ENCODE data around the gene PRR4. TPM values are rescaled to one million over a fixed set of nuclear protein-coding genes. Genes with fewer than 3 reads are reported as not detected.

The PRR4 gene
- polyA plus RNA-seq, 1 of the 3 experiments (the other 2 are of a cell fraction) = 4.3 TPM

GRCh38 chr12:10810068-10810467, 39.2 kb downstream of the PRR4 start, which contains the start of gene TAS2R9:
TSS of gene TAS2R9 (minus strand) at chr12:10810168. CDS start at chr12:10810075, 93 bp downstream.
- no peaks in the 10 kb centered on the region for H3K9me3 ChIP-seq
- no peaks in the 10 kb centered on the region for H3K36me3 ChIP-seq (replicated peaks in 1 of 2; ENCODE audit: control insufficient read depth in 1 of 2, insufficient read depth in 2 of 2, low read length in 1 of 2)
- no peaks in the 10 kb centered on the region for H3K9me2 ChIP-seq
- H3K4me3 ChIP-seq (ENCODE audit: low read depth in 2 of 2, low read length in 1 of 2) = no peak within 1 kb of the TSS
- H3K27me3 ChIP-seq (ENCODE audit: insufficient read depth) = no peaks in the 10 kb centered on the region
- no peak within 1 kb of the TSS for H3K4me2 ChIP-seq
- no peaks in the 10 kb centered on the region for H3K4me1 ChIP-seq (ENCODE audit: control insufficient read depth in 1 of 2, insufficient read depth in 2 of 2, low read depth in 1 of 2, low read length in 1 of 2)
- DNase-seq = no peak
- no peaks in the 10 kb centered on the region for H3K79me2 ChIP-seq (ENCODE audit: insufficient read depth)
- TF ChIP-seq RXRA (IDR thresholded peaks at IDR 0.05; ENCODE audit: borderline replicate concordance, low read depth) = no peak
- no peak for TF ChIP-seq NRF1 (IDR thresholded peaks at IDR 0.05; ENCODE audit: low read depth, low read length)
- TF ChIP-seq, protein P1, sequence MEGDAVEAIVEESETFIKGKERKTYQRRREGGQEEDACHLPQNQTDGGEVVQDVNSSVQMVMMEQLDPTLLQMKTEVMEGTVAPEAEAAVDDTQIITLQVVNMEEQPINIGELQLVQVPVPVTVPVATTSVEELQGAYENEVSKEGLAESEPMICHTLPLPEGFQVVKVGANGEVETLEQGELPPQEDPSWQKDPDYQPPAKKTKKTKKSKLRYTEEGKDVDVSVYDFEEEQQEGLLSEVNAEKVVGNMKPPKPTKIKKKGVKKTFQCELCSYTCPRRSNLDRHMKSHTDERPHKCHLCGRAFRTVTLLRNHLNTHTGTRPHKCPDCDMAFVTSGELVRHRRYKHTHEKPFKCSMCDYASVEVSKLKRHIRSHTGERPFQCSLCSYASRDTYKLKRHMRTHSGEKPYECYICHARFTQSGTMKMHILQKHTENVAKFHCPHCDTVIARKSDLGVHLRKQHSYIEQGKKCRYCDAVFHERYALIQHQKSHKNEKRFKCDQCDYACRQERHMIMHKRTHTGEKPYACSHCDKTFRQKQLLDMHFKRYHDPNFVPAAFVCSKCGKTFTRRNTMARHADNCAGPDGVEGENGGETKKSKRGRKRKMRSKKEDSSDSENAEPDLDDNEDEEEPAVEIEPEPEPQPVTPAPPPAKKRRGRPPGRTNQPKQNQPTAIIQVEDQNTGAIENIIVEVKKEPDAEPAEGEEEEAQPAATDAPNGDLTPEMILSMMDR (IDR thresholded peaks at IDR 0.05) = no peak
- no peak for TF ChIP-seq GATA2 (CRISPR knock-in tag; IDR thresholded peaks at IDR 0.05)
- no peak for TF ChIP-seq SMC3 (IDR thresholded peaks at IDR 0.05; ENCODE audit: low read depth, low read length)
- TF ChIP-seq YY1 (IDR thresholded peaks at IDR 0.05; ENCODE audit: low read depth) = no peak
- no peak for TF ChIP-seq ZBTB33 (IDR thresholded peaks at IDR 0.05; ENCODE audit: borderline replicate concordance, low read depth)
- TF ChIP-seq FOXM1 (IDR thresholded peaks at IDR 0.05; ENCODE audit: low read depth) = no peak
- no peak for TF ChIP-seq PBX3 (IDR thresholded peaks at IDR 0.05)
- TF ChIP-seq POLR2AphosphoS5 (IDR thresholded peaks at IDR 0.05; ENCODE audit: low read depth, low read length) = no peak
- TF ChIP-seq, protein P2, sequence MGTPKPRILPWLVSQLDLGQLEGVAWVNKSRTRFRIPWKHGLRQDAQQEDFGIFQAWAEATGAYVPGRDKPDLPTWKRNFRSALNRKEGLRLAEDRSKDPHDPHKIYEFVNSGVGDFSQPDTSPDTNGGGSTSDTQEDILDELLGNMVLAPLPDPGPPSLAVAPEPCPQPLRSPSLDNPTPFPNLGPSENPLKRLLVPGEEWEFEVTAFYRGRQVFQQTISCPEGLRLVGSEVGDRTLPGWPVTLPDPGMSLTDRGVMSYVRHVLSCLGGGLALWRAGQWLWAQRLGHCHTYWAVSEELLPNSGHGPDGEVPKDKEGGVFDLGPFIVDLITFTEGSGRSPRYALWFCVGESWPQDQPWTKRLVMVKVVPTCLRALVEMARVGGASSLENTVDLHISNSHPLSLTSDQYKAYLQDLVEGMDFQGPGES (IDR thresholded peaks at IDR 0.05; ENCODE audit: low read depth, low read length) = no peak
- no peak for TF ChIP-seq RCOR1 (IDR thresholded peaks at IDR 0.05; ENCODE audit: low read length)
- no peak for TF ChIP-seq TAF1 (IDR thresholded peaks at IDR 0.05; ENCODE audit: borderline replicate concordance, low read depth, low read length)
- no peak for TF ChIP-seq RAD21 (IDR thresholded peaks at IDR 0.05; ENCODE audit: low read length)
- TF ChIP-seq, protein P3, sequence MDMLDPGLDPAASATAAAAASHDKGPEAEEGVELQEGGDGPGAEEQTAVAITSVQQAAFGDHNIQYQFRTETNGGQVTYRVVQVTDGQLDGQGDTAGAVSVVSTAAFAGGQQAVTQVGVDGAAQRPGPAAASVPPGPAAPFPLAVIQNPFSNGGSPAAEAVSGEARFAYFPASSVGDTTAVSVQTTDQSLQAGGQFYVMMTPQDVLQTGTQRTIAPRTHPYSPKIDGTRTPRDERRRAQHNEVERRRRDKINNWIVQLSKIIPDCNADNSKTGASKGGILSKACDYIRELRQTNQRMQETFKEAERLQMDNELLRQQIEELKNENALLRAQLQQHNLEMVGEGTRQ (IDR thresholded peaks at IDR 0.05; ENCODE audit: borderline replicate concordance, low read depth, low read length) = no peak
- TF ChIP-seq RFX5 (IDR thresholded peaks at IDR 0.05; ENCODE audit: low read length) = no peak
- TF ChIP-seq FOXJ3 (CRISPR knock-in tag; IDR thresholded peaks at IDR 0.05) = no peak
- H4K20me1 ChIP-seq (ENCODE audit: insufficient read depth) = no peaks in the 10 kb centered on the region
- H3K9ac ChIP-seq = no peak within 1 kb of the TSS
- CTCF ChIA-PET = interaction anchor here (0.9 to 1.7 kb wide), 2 partner anchors 33 to 629 kb away, joined by 3 read pairs; no protein-coding TSS in a partner anchor
- no peaks in the 10 kb centered on the region for H3F3A ChIP-seq (replicated peaks; ENCODE audit: insufficient read depth)
- no peak within 1 kb of the TSS for H2AFZ ChIP-seq (ENCODE audit: low read depth)
- H3K27ac ChIP-seq (ENCODE audit: low read depth in 2 of 2, low read length in 1 of 2) = no peak within 1 kb of the TSS
- POLR2A ChIA-PET = no interaction called here

Measured in SK-N-SH (cell line).